HG03571 (cell line): ENCODE measurements around the gene NOC4L.
"Not testable (repeated sequence)": the region's sequence is repeated elsewhere in the genome, so short reads cannot be mapped to it uniquely, and the experiment has no call there.

Experiments
- ATAC-seq: cut with Tn5 transposase; IDR thresholded peaks from one replicate; pipeline ENCODE4 v1.9.1; 2021; ENCODE audit not compliant: unreplicated experiment

NOC4L gene

GRCh38 chr12:132194556-132194955, 50.3 kb downstream of the NOC4L start:
- no peak for ATAC-seq

- not testable (repeated sequence) for ATAC-seq
Measured at GRCh38 chr12:132195242-132195641, 51.0 kb downstream of the NOC4L start.

- no peak for ATAC-seq
Measured at GRCh38 chr12:132196038-132196872, 52.0 kb downstream of the NOC4L start.

GRCh38 chr12:132196873-132197390, 52.7 kb downstream of the NOC4L start:
- no peak for ATAC-seq

- ATAC-seq, result no peak
Measured at GRCh38 chr12:132197581-132198354, 53.5 kb downstream of the NOC4L start.

- no peak for ATAC-seq
Measured at GRCh38 chr12:132199101-132199500, 54.8 kb downstream of the NOC4L start.

- no peak for ATAC-seq
Measured at GRCh38 chr12:132199526-132200319, 55.5 kb downstream of the NOC4L start.

- no peak for ATAC-seq
Measured at GRCh38 chr12:132200800-132201199, 56.5 kb downstream of the NOC4L start.

GRCh38 chr12:132201391-132202120, 57.3 kb downstream of the NOC4L start:
- no peak for ATAC-seq
